T-cell (primary cell): ENCODE results near the gene ENTHD1. TPM values are rescaled to one million over a fixed set of nuclear protein-coding genes. Genes with fewer than 3 reads are reported as not detected.

Source experiments
- ATAC-seq, 4 experiments: fragments of 200-7000 bp in 3 of 4; fragments of 150-1000 bp in 1 of 4; cut with Tn5 transposase; replicated peaks in 1 of 4; 1 replicate in 3 of 4; 2 replicates in 1 of 4; pipeline ENCODE4 v1.10.0; 2021; ENCODE audit warnings: moderate library complexity in 3 of 4, mild to moderate bottlenecking in 2 of 4, moderate number of reproducible peaks in 1 of 4
- CTCF ChIA-PET, 2 donors: fragments of 300-600 bp; sonication (Branson Sonifier 250); formaldehyde crosslinking; loops; one replicate each; lab custom pipeline; 2022; ENCODE audit warnings: antibody characterized with exemption in 2 of 2; lab: Charles Lee
- POLR2A ChIA-PET, 2 donors: fragments of 300-600 bp; sonication (Branson Sonifier 250); formaldehyde crosslinking; loops; one replicate each; lab custom pipeline; 2022; ENCODE audit warnings: antibody characterized with exemption in 2 of 2; lab: Charles Lee
- DNase-seq, 35 experiments: peaks; one replicate each; pipeline versions ENCODE4 v3.0.0 to v3.0.0-alpha.2; 2013 to 2023
- H3K27ac ChIP-seq: one replicate; pipeline ENCODE4 v1.5.1; 2013; ENCODE audit warnings: low read length
- H3K27me3 ChIP-seq, 2 experiments: replicated peaks in 1 of 2; 1 replicate in 1 of 2; 2 replicates in 1 of 2; pipeline versions ENCODE4 v1.6.1 to v1.7.0; 2013; ENCODE audit warnings: low read length in 1 of 2, mixed read lengths in 1 of 2; ENCODE audit not compliant: control insufficient read depth in 2 of 2, insufficient read depth in 2 of 2; ENCODE audit errors: extremely low read depth in 1 of 2
- H3K36me3 ChIP-seq, 2 donors: 1 replicate in 1 of 2; 2 replicates in 1 of 2; pipeline versions ENCODE4 v1.6.1 to v1.7.0; 2013; ENCODE audit warnings: low read length in 1 of 2; ENCODE audit not compliant: control insufficient read depth in 2 of 2, insufficient read depth in 1 of 2; ENCODE audit errors: extremely low read depth in 1 of 2
- H3K4me1 ChIP-seq, 2 experiments: 1 replicate in 1 of 2; 2 replicates in 1 of 2; pipeline versions ENCODE4 v1.6.1 to v1.7.0; 2013; ENCODE audit warnings: low read length in 2 of 2, mixed read lengths in 1 of 2; ENCODE audit not compliant: insufficient read depth in 2 of 2, control insufficient read depth in 1 of 2; ENCODE audit errors: extremely low read depth in 1 of 2
- H3K4me3 ChIP-seq, 2 donors: 1 replicate in 1 of 2; 2 replicates in 1 of 2; pipeline versions ENCODE4 v1.5.1 to v1.7.0; 2013; ENCODE audit warnings: mild to moderate bottlenecking in 2 of 2, low read length in 1 of 2, moderate library complexity in 1 of 2; ENCODE audit not compliant: control insufficient read depth in 1 of 2; ENCODE audit errors: extremely low read depth in 1 of 2
- H3K9me3 ChIP-seq: 2 replicates; pipeline ENCODE4 v1.7.0; 2013
- H3K27ac Mint-ChIP-seq, 2 donors: one replicate each; pipeline ENCODE4 v1.8.0; 2020 to 2021; ENCODE audit warnings: mild to moderate bottlenecking in 2 of 2, mixed read lengths in 2 of 2
- H3K27me3 Mint-ChIP-seq, 2 donors: one replicate each; pipeline ENCODE4 v1.8.0; 2021 to 2022; ENCODE audit warnings: mixed read lengths in 2 of 2
- H3K36me3 Mint-ChIP-seq: one replicate; pipeline ENCODE4 v1.8.0; 2021; ENCODE audit warnings: mixed read lengths
- H3K4me1 Mint-ChIP-seq, 3 donors: one replicate each; pipeline ENCODE4 v1.8.0; 2020 to 2022; ENCODE audit warnings: mixed read lengths in 3 of 3, mild to moderate bottlenecking in 1 of 3
- H3K4me3 Mint-ChIP-seq, 3 donors: one replicate each; pipeline ENCODE4 v1.8.0; 2020 to 2022; ENCODE audit warnings: mild to moderate bottlenecking in 3 of 3, mixed read lengths in 3 of 3, moderate library complexity in 3 of 3
- H3K9me3 Mint-ChIP-seq, 3 donors: one replicate each; pipeline ENCODE4 v1.8.0; 2020 to 2022; ENCODE audit warnings: mixed read lengths in 3 of 3
- WGBS: methylation state at CpG from one replicate; pipeline ENCODE4 v1.1.5; 2013; ENCODE audit warnings: missing lambda C conversion rate; ENCODE audit not compliant: insufficient coverage; 5-methylcytosine and 5-hydroxymethylcytosine counted together
- total RNA-seq, 35 experiments: library from RNA in 6 of 35; stranded (reverse) in 6 of 35; fragments of 120-200 nt in 1 of 35; gene quantifications; one replicate each; pipeline versions ENCODE4 v1.2.1 to v1.2.4 and lab custom pipeline; 2013 to 2026

ENTHD1 gene
- total RNA-seq, 5 donors from 2014 or later (not counting 1 experiment from before 2014, with no cell fraction given): 0.13 to 0.36 (median 0.20) TPM

GRCh38 chr22:39928536-39929520, 35.3 kb upstream of the ENTHD1 start:
- POLR2A ChIA-PET: interaction anchor here (0.6 to 1.3 kb wide), 6 partner anchors 12 to 411 kb away, joined by 3 to 7 read pairs (median 3); no protein-coding TSS in a partner anchor
- peak overlapping the region; percentile 46 to 49 for H3K4me3 ChIP-seq
- DNase-seq: peak in 1 of 35 experiments; percentile 9
- H3K27ac ChIP-seq: peak overlapping the region; percentile 22
- Mint-ChIP-seq H3K27ac (no peak overlapping the region), H3K9me3 (no peaks in the 10 kb centered on the region), H3K27me3 (no peaks in the 10 kb centered on the region), H3K36me3 (peaks cover 18% of the 10 kb centered on the region), H3K4me1 (peaks cover 41 to 42% (median 42%) of the 10 kb centered on the region in 3 donors), H3K4me3 (no peak overlapping the region)
- H3K36me3 ChIP-seq: no peaks in the 10 kb centered on the region
- peaks cover 70 to 83% of the 10 kb centered on the region in 2 experiments for H3K4me1 ChIP-seq
- ATAC-seq: no peak
- 50% methylated on average over 2 of the region's 4 CpGs for WGBS
- H3K9me3 ChIP-seq: no peaks in the 10 kb centered on the region
- H3K27me3 ChIP-seq: no peaks in the 10 kb centered on the region
- CTCF ChIA-PET: interaction anchor here in 1 of 2 donors (0.6 to 1.1 kb wide), 4 partner anchors 11 to 260 kb away, joined by 3 to 4 read pairs (median 3); no protein-coding TSS in a partner anchor

DNA sequence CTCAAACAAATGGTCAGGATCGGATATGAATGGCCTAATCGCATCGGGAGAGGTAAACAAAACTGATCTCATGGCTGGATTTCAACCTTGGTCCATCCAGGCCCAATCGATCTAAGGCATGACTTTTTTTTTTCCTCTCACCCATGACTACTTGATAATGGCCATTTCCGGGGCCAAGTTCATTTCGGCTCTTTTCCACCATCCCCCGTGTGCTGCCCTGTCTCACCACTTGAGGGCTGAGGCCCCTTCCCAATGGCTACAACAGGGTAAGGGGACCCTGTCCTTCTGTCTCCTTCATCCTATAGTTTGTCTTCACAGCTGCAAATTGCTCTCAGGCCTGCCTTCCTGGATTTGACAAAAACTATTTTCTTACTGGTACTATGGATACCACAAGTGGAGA, 34.0 kb upstream of the ENTHD1 start:
- no peaks in the 10 kb centered on the region for H3K27me3 ChIP-seq
- Mint-ChIP-seq H3K4me3 (no peak overlapping the region), H3K27me3 (no peaks in the 10 kb centered on the region), H3K27ac (no peak overlapping the region), H3K4me1 (peaks cover 40 to 42% (median 41%) of the 10 kb centered on the region in 3 donors), H3K36me3 (peaks cover 19% of the 10 kb centered on the region), H3K9me3 (no peaks in the 10 kb centered on the region)
- 32% methylated on average over 5 of the region's 7 CpGs for WGBS
- ChIA-PET CTCF (no interaction called here), POLR2A (interaction anchor here (0.6 to 2.1 kb wide), 3 partner anchors 8 to 144 kb away, joined by 3 to 13 read pairs (median 5); no protein-coding TSS in a partner anchor)
- ATAC-seq (no peak), DNase-seq (no peak)
- no peaks in the 10 kb centered on the region for H3K9me3 ChIP-seq
- H3K36me3 ChIP-seq: no peaks in the 10 kb centered on the region
- H3K4me1 ChIP-seq: peaks cover 70 to 83% of the 10 kb centered on the region in 2 experiments
- peak overlapping the region; percentile 46 to 86 for H3K4me3 ChIP-seq
- H3K27ac ChIP-seq: peak overlapping the region; percentile 22

DNA sequence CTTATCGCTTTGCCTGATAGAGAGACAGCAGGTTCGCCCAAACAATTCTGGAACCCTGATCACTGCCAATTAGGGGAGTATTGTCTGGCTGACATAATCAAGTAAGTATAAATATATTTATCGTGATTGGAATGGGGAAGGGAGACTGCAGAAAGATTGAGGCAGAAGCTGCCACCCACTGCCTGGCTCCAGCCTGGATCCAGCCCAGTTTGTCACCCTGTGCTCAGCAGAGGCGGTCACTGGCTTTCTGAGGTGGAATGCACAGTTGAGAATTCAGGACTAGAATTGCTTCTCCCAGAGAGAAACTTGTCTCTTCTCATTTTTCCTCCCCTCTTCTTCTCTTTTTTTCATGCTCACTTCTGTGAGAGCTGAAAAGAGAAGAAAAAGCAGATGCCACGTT, 33.2 kb upstream of the ENTHD1 start:
- Histone ChIP-seq H3K36me3 (no peaks in the 10 kb centered on the region), H3K4me1 (peaks cover 75 to 83% of the 10 kb centered on the region in 2 experiments), H3K4me3 (peak overlapping the region; percentile 46 to 86), H3K27ac (peak overlapping the region; percentile 22), H3K27me3 (no peaks in the 10 kb centered on the region), H3K9me3 (no peaks in the 10 kb centered on the region)
- Mint-ChIP-seq H3K27me3 (no peaks in the 10 kb centered on the region), H3K36me3 (peaks cover 26% of the 10 kb centered on the region), H3K4me1 (peaks cover 48 to 50% (median 48%) of the 10 kb centered on the region in 3 donors), H3K9me3 (no peaks in the 10 kb centered on the region), H3K27ac (no peak overlapping the region), H3K4me3 (no peak overlapping the region)
- no CpG with 5 or more reads among the region's 5 CpGs for WGBS
- POLR2A ChIA-PET: interaction anchor here (1.0 to 2.1 kb wide), 5 partner anchors 8 to 20 kb away, joined by 3 to 13 read pairs (median 5); no protein-coding TSS in a partner anchor
- DNase-seq (no peak), ATAC-seq (peak in 1 of 4 experiments; percentile 5)
- CTCF ChIA-PET: interaction anchor here (0.7 to 2.1 kb wide), 6 partner anchors 8 to 262 kb away, joined by 3 to 11 read pairs (median 7); no protein-coding TSS in a partner anchor

GRCh38 chr22:39925909-39926679, 32.5 kb upstream of the ENTHD1 start:
- ATAC-seq (peak; percentile 46 to 75 (median 64)), DNase-seq (peak in 3 of 35 experiments; percentile 30 to 65 (median 46))
- peaks cover 53 to 56% (median 54%) of the 10 kb centered on the region in 3 donors for H3K4me1 Mint-ChIP-seq
- H3K36me3 ChIP-seq: no peaks in the 10 kb centered on the region
- H3K36me3 Mint-ChIP-seq: peaks cover 27% of the 10 kb centered on the region
- whole genome bisulfite sequencing: 10% methylated on average over 3 of the region's 8 CpGs
- peak overlapping the region; percentile 34 for H3K27ac ChIP-seq
- CTCF ChIA-PET: interaction anchor here (0.6 to 2.1 kb wide), 9 partner anchors 9 to 510 kb away, joined by 3 to 11 read pairs (median 3); no protein-coding TSS in a partner anchor
- H3K27ac Mint-ChIP-seq: no peak overlapping the region
- no peak overlapping the region for H3K4me3 Mint-ChIP-seq
- peaks cover 75 to 82% of the 10 kb centered on the region in 2 experiments for H3K4me1 ChIP-seq
- H3K4me3 ChIP-seq: peak overlapping the region; percentile 46 to 86
- no peaks in the 10 kb centered on the region for H3K27me3 ChIP-seq
- no peaks in the 10 kb centered on the region for H3K9me3 Mint-ChIP-seq
- no peaks in the 10 kb centered on the region for H3K27me3 Mint-ChIP-seq
- POLR2A ChIA-PET: interaction anchor here (0.6 to 2.1 kb wide), 9 partner anchors 9 to 19 kb away, joined by 3 to 13 read pairs (median 6); no protein-coding TSS in a partner anchor
- H3K9me3 ChIP-seq: no peaks in the 10 kb centered on the region

- H3K4me1 Mint-ChIP-seq: peaks cover 61 to 64% (median 62%) of the 10 kb centered on the region in 3 donors
- Histone ChIP-seq H3K27ac (peak overlapping the region; percentile 34), H3K36me3 (no peaks in the 10 kb centered on the region), H3K9me3 (no peaks in the 10 kb centered on the region), H3K4me3 (peak overlapping the region in 1 of 2 donors; percentile 28), H3K27me3 (no peaks in the 10 kb centered on the region), H3K4me1 (peaks cover 75 to 82% of the 10 kb centered on the region in 2 experiments)
- ATAC-seq (no peak), DNase-seq (no peak)
- H3K36me3 Mint-ChIP-seq: peaks cover 29% of the 10 kb centered on the region
- ChIA-PET CTCF (interaction anchor here (0.7 to 2.1 kb wide), 6 partner anchors 8 to 18 kb away, joined by 3 to 11 read pairs (median 6); no protein-coding TSS in a partner anchor), POLR2A (interaction anchor here (0.6 to 2.1 kb wide), 4 partner anchors 10 to 18 kb away, joined by 3 to 13 read pairs (median 11); no protein-coding TSS in a partner anchor)
- H3K27me3 Mint-ChIP-seq: no peaks in the 10 kb centered on the region
- WGBS: no CpG with 5 or more reads among the region's 2 CpGs
- H3K27ac Mint-ChIP-seq: no peak overlapping the region
- no peaks in the 10 kb centered on the region for H3K9me3 Mint-ChIP-seq
- no peak overlapping the region for H3K4me3 Mint-ChIP-seq
These were observed 31.7 kb upstream of the ENTHD1 start for GRCh38 chr22:39925273-39925672.
